Loucy (cell line): ENCODE data around the gene GID8.

Experiments used
- H2AFZ ChIP-seq: fragments of 200-600 bp; sonication (generic); 2 replicates; pipeline ENCODE4 v1.6.0; 2016; ENCODE audit warnings: antibody characterized with exemption, mild to moderate bottlenecking, low read length, moderate library complexity
- H3F3A ChIP-seq: fragments of 200-600 bp; 2 replicates; pipeline ENCODE4 v1.6.0; 2016; ENCODE audit warnings: antibody characterized with exemption, low read depth, mild to moderate bottlenecking
- H3K27me3 ChIP-seq: fragments of 200-600 bp; sonication (generic); 2 replicates; pipeline ENCODE4 v1.6.1; 2014; ENCODE audit warnings: low read length, mild to moderate bottlenecking; ENCODE audit not compliant: insufficient read depth, poor library complexity, severe bottlenecking
- H3K36me3 ChIP-seq: fragments of 200-600 bp; sonication (generic); 2 replicates; pipeline ENCODE4 v1.6.1; 2016; ENCODE audit warnings: low read length; ENCODE audit not compliant: insufficient read depth
- H3K4me1 ChIP-seq: fragments of 200-600 bp; sonication (generic); 2 replicates; pipeline ENCODE4 v1.5.1; 2014; ENCODE audit warnings: low read length, mild to moderate bottlenecking; ENCODE audit not compliant: insufficient read depth, poor library complexity, severe bottlenecking
- H3K4me2 ChIP-seq: fragments of 200-600 bp; sonication (generic); 2 replicates; pipeline ENCODE4 v1.6.0; 2014; ENCODE audit warnings: antibody characterized with exemption, low read length, low read depth, mild to moderate bottlenecking; ENCODE audit not compliant: poor library complexity, severe bottlenecking
- H3K4me3 ChIP-seq: fragments of 200-600 bp; sonication (generic); 2 replicates; pipeline ENCODE4 v1.5.1; 2014; ENCODE audit warnings: low read length, mild to moderate bottlenecking, mixed read lengths; ENCODE audit not compliant: poor library complexity, severe bottlenecking
- H3K79me2 ChIP-seq: fragments of 200-600 bp; sonication (generic); 2 replicates; pipeline ENCODE4 v1.6.1; 2014; ENCODE audit warnings: low read length; ENCODE audit not compliant: insufficient read depth
- H3K9ac ChIP-seq: fragments of 200-600 bp; sonication (generic); 2 replicates; pipeline ENCODE4 v1.6.0; 2014; ENCODE audit warnings: mild to moderate bottlenecking, low read depth, low read length, moderate library complexity; ENCODE audit not compliant: poor library complexity, severe bottlenecking
- H3K9me2 ChIP-seq: fragments of 200-600 bp; sonication (generic); replicated peaks from 2 replicates; pipeline ENCODE4 v1.6.1; 2016; ENCODE audit warnings: low read depth, low read length, mixed read lengths
- H3K9me3 ChIP-seq: fragments of 200-600 bp; sonication (generic); 2 replicates; pipeline ENCODE4 v1.6.1; 2014; ENCODE audit warnings: mild to moderate bottlenecking, antibody characterized with exemption, low read length, low read depth; ENCODE audit not compliant: insufficient read depth
- H4K20me1 ChIP-seq: fragments of 200-600 bp; sonication (generic); 2 replicates; pipeline ENCODE4 v1.6.0; 2014; ENCODE audit warnings: antibody characterized with exemption, low read length, mild to moderate bottlenecking; ENCODE audit not compliant: insufficient read depth, poor library complexity, severe bottlenecking
- EZH2phosphoT487 ChIP-seq: fragments of 200-600 bp; IDR thresholded peaks from 2 replicates; pipeline ENCODE4 v1.6.1; 2018; ENCODE audit warnings: antibody characterized with exemption, mild to moderate bottlenecking, moderate library complexity, borderline replicate concordance
- TF ChIP-seq, protein P1 (sequence below): fragments of 200-600 bp; sonication (generic); conservative IDR thresholded peaks from 2 replicates; pipeline ENCODE4 v1.5.1; 2014; ENCODE audit warnings: mild to moderate bottlenecking, antibody characterized with exemption, low read length

Gene GID8

DNA sequence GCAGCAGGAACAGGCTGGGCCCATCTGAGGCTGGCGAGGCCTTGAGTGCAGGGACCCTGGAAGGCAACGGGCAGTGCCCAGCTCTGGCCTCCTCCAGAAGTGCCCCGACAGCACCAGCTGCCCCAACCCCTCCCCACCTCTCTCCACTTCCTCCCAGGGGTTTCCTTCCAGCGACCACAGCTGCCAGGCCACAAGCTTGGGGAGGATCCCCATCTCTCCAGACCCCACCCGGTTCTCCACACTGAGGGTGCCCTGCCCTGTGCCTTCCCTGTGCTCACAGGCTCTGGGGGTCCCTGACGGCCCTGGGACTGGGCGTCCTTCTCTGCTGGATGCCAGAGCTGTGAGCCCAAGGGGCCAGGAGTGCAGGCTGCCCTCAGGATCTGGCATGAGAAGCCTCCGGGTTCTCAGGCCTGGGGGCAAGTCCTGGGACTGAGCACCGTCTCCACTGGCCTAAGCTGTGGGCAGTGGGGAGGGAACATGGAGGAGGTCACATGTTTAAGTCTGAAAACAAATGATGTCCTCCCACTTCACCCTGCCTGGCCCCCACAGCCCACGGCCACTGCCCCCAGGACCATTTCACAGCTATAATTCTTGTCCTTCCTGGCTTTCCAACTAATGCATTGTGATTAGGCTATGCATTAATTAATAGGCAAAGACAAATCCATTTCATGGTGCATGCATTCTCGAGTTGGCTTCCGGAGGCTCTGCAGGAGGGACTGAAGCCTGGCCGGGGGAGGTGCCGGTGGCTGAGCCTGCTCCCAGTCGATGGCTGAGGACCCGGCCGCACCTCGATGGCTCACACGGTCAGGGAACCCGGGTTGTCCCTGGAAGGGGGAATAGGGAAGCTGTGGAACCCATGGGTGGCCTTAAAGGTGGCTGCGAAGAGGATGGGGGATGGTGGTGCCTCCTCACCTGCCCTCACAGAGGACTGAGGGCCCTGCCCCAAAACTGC is 44.5 kb downstream of the GID8 start:
- Histone ChIP-seq H3K9me2 (no peaks in the 10 kb centered on the region), H3K4me2 (peak overlapping the region; percentile 97), H3K9me3 (no peaks in the 10 kb centered on the region), H2AFZ (no peak overlapping the region), H3K27me3 (no peaks in the 10 kb centered on the region), H3K4me3 (peak overlapping the region; percentile 70), H3K4me1 (peaks cover 51% of the 10 kb centered on the region), H3F3A (no peaks in the 10 kb centered on the region), H3K36me3 (no peaks in the 10 kb centered on the region), H3K9ac (peak overlapping the region; percentile 82), H4K20me1 (no peaks in the 10 kb centered on the region), H3K79me2 (no peaks in the 10 kb centered on the region)
- TF ChIP-seq, protein P1, sequence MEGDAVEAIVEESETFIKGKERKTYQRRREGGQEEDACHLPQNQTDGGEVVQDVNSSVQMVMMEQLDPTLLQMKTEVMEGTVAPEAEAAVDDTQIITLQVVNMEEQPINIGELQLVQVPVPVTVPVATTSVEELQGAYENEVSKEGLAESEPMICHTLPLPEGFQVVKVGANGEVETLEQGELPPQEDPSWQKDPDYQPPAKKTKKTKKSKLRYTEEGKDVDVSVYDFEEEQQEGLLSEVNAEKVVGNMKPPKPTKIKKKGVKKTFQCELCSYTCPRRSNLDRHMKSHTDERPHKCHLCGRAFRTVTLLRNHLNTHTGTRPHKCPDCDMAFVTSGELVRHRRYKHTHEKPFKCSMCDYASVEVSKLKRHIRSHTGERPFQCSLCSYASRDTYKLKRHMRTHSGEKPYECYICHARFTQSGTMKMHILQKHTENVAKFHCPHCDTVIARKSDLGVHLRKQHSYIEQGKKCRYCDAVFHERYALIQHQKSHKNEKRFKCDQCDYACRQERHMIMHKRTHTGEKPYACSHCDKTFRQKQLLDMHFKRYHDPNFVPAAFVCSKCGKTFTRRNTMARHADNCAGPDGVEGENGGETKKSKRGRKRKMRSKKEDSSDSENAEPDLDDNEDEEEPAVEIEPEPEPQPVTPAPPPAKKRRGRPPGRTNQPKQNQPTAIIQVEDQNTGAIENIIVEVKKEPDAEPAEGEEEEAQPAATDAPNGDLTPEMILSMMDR = no peak
- no peak for TF ChIP-seq EZH2phosphoT487

GRCh38 chr20:62983210-62983609 is 45.3 kb downstream of the GID8 start:
- no peaks in the 10 kb centered on the region for H3K79me2 ChIP-seq
- H3K4me3 ChIP-seq = no peak overlapping the region
- no peak for TF ChIP-seq EZH2phosphoT487
- TF ChIP-seq, protein P1 = no peak
- no peaks in the 10 kb centered on the region for H4K20me1 ChIP-seq
- H3K9ac ChIP-seq = no peak overlapping the region
- H3K4me2 ChIP-seq = no peak overlapping the region
- no peaks in the 10 kb centered on the region for H3K36me3 ChIP-seq
- H3K9me3 ChIP-seq = no peaks in the 10 kb centered on the region
- H3K9me2 ChIP-seq = no peaks in the 10 kb centered on the region
- H3K27me3 ChIP-seq = no peaks in the 10 kb centered on the region
- no peak overlapping the region for H2AFZ ChIP-seq
- H3F3A ChIP-seq = no peaks in the 10 kb centered on the region
- peaks cover 47% of the 10 kb centered on the region for H3K4me1 ChIP-seq

GRCh38 chr20:62984666-62985443 is 46.9 kb downstream of the GID8 start:
- Histone ChIP-seq H3F3A (no peaks in the 10 kb centered on the region), H3K9me2 (no peaks in the 10 kb centered on the region), H3K4me1 (peaks cover 30% of the 10 kb centered on the region), H3K79me2 (no peaks in the 10 kb centered on the region), H3K4me3 (no peak overlapping the region), H3K9ac (peak overlapping the region; percentile 22), H3K9me3 (no peaks in the 10 kb centered on the region), H4K20me1 (no peaks in the 10 kb centered on the region), H3K4me2 (no peak overlapping the region), H3K27me3 (no peaks in the 10 kb centered on the region), H2AFZ (no peak overlapping the region), H3K36me3 (no peaks in the 10 kb centered on the region)
- TF ChIP-seq EZH2phosphoT487 = no peak
- TF ChIP-seq, protein P1 = no peak
